ENCODE data around the gene CFAP157. TPM values are rescaled to one million over a fixed set of nuclear protein-coding genes. Genes with fewer than 3 reads are reported as not detected.

CFAP157 gene
- total and polyA plus RNA-seq, 2 of the 13 experiments (the other 11 are each of a cell fraction or from before 2014, with no cell fraction given): 0.07 TPM; not detected in 1

GRCh38 chr9:127714951-127715469 lies 8.2 kb downstream of the CFAP157 start (continued):
- no peak for TF ChIP-seq ZFP41 (CRISPR knock-in tag; IDR thresholded peaks at IDR 0.05; ENCODE audit: borderline replicate concordance)
- TF ChIP-seq ZBTB7B (CRISPR knock-in tag; IDR thresholded peaks at IDR 0.05): no peak
- TF ChIP-seq KDM5B (CRISPR knock-in tag; IDR thresholded peaks at IDR 0.05; ENCODE audit: borderline replicate concordance): no peak
- no peak for TF ChIP-seq TMF1 (CRISPR knock-in tag; IDR thresholded peaks at IDR 0.05; ENCODE audit: low read depth)
- TF ChIP-seq POLR2AphosphoS5 (IDR thresholded peaks at IDR 0.05; ENCODE audit: low read depth, low read length): no peak
- no peak for TF ChIP-seq BRD4 (CRISPR knock-in tag; IDR thresholded peaks at IDR 0.05)
- no peak for TF ChIP-seq ZNF256 (CRISPR knock-in tag; conservative IDR thresholded peaks at IDR 0.05)
- TF ChIP-seq ZFYVE20 (CRISPR knock-in tag; IDR thresholded peaks at IDR 0.05; ENCODE audit: borderline replicate concordance, low read depth): no peak
- TF ChIP-seq ZNF710 (CRISPR knock-in tag; IDR thresholded peaks at IDR 0.05; ENCODE audit: borderline replicate concordance): peak; percentile 21; the same call in 1 of the 2 replicates
- TF ChIP-seq MLX (CRISPR knock-in tag; IDR thresholded peaks at IDR 0.05): no peak
- no peak for TF ChIP-seq CEBPZ (IDR thresholded peaks at IDR 0.05; ENCODE audit: low read length)
- no peak for TF ChIP-seq HMG20B (CRISPR knock-in tag; conservative IDR thresholded peaks at IDR 0.05)
- no peak for TF ChIP-seq ZNF619 (CRISPR knock-in tag; IDR thresholded peaks at IDR 0.05)
- no peak for TF ChIP-seq RFX3 (CRISPR knock-in tag; IDR thresholded peaks at IDR 0.05)
- TF ChIP-seq SRF (IDR thresholded peaks at IDR 0.05; ENCODE audit: low read depth, low read length): no peak
- no peak for TF ChIP-seq ZNF577 (CRISPR knock-in tag; IDR thresholded peaks at IDR 0.05; ENCODE audit: borderline replicate concordance, low read depth)
- TF ChIP-seq HIC2 (CRISPR knock-in tag; IDR thresholded peaks at IDR 0.05; ENCODE audit: low read depth): no peak
- TF ChIP-seq SRSF4 (IDR thresholded peaks at IDR 0.05; ENCODE audit: low read depth, low read length, poor library complexity, severe bottlenecking): no peak
- TF ChIP-seq MATR3 (CRISPR knock-in tag; IDR thresholded peaks at IDR 0.05): no peak
- TF ChIP-seq SRY (CRISPR knock-in tag; IDR thresholded peaks at IDR 0.05): no peak
- TF ChIP-seq POLR2A (IDR thresholded peaks at IDR 0.05; ENCODE audit: insufficient read depth in 1 of 2, low read depth in 2 of 2, low read length in 2 of 2): no peak
- no peak for TF ChIP-seq ZNF616 (CRISPR knock-in tag; IDR thresholded peaks at IDR 0.05; ENCODE audit: low read depth)
